A549 (cell line): ENCODE data around the gene BEX4. TPM values are rescaled to one million over a fixed set of nuclear protein-coding genes. Genes with fewer than 3 reads are reported as not detected.

Experiments used
- ATAC-seq, 2 experiments: fragments of 200-7000 bp in 1 of 2; fragments of >200 bp in 1 of 2; cut with Nextera tagmentation in 1 of 2; cut with Tn5 transposase in 1 of 2; 3 replicates each; pipeline versions ENCODE4 v1.8.0 to v1.9.1; 2018 to 2020; ENCODE audit warnings: mild to moderate bottlenecking in 1 of 2, moderate library complexity in 1 of 2
- CTCF ChIA-PET: fragments of 300-600 bp; sonication (Branson Sonifier 250); formaldehyde crosslinking; extraction: SDS; loops from one replicate; lab custom pipeline; 2021; ENCODE audit warnings: antibody characterized with exemption, inconsistent platforms; lab: Yijun Ruan, JAX
- POLR2A ChIA-PET: fragments of 350-600 bp; formaldehyde crosslinking; extraction: SDS; loops from one replicate; lab custom pipeline; 2021; ENCODE audit warnings: antibody characterized with exemption, inconsistent platforms; lab: Yijun Ruan, JAX
- DNase-seq, 2 experiments: peaks; one replicate each; pipeline versions ENCODE4 v3.0.0 to v3.0.0-alpha.2; 2011 to 2016; ENCODE audit warnings: low read depth in 1 of 2, low spot score in 1 of 2
- FAIRE-seq: peaks from 2 replicates; lab custom pipeline; 2011; peaks lifted over from hg19 to GRCh38; lab: Jason Lieb, UNC
- H3K27ac ChIP-seq, 2 experiments: fragments of >200 bp; sonication (Bioruptor Twin); formaldehyde crosslinking; 3 replicates each; pipeline ENCODE4 v1.5.1; 2016 to 2017
- H3K4me1 ChIP-seq: fragments of >200 bp; sonication (Bioruptor Twin); formaldehyde crosslinking; 3 replicates; pipeline ENCODE4 v1.6.1; 2016
- H3K4me2 ChIP-seq: fragments of >200 bp; sonication (Bioruptor Twin); formaldehyde crosslinking; 3 replicates; pipeline ENCODE4 v1.6.1; 2016
- H3K4me3 ChIP-seq: fragments of >200 bp; sonication (Bioruptor Twin); formaldehyde crosslinking; 3 replicates; pipeline ENCODE4 v1.5.1; 2016
- H3K9me3 ChIP-seq: fragments of >200 bp; sonication (Bioruptor Twin); formaldehyde crosslinking; 3 replicates; pipeline ENCODE4 v1.6.1; 2016
- BCL3 ChIP-seq: fragments of >200 bp; sonication (Bioruptor Twin); formaldehyde crosslinking; IDR thresholded peaks from 3 replicates; pipeline ENCODE4 v1.6.1; 2016
- CEBPB ChIP-seq, 2 experiments: fragments of >200 bp in 1 of 2; sonication (Bioruptor Twin) in 1 of 2; formaldehyde crosslinking in 1 of 2; IDR thresholded peaks; 2 replicates each; pipeline ENCODE4 v1.6.1; 2012 to 2016
- EHF ChIP-seq: fragments of 250-450 bp; sonication (Bioruptor Pico); IDR thresholded peaks from 2 replicates; pipeline ENCODE4 v1.5.0; 2020; ENCODE audit warnings: mild to moderate bottlenecking
- ELK1 ChIP-seq: fragments of 150-350 bp; IDR thresholded peaks from 2 replicates; pipeline ENCODE4 v1.6.1; 2014; ENCODE audit warnings: low read depth, mild to moderate bottlenecking, low read length
- FOXS1 ChIP-seq: fragments of 250-450 bp; sonication (Bioruptor Pico); IDR thresholded peaks from 2 replicates; pipeline ENCODE4 v1.5.0; 2020; ENCODE audit warnings: mild to moderate bottlenecking, moderate library complexity
- GATA3 ChIP-seq: IDR thresholded peaks from 2 replicates; pipeline ENCODE4 v1.6.1; 2012; ENCODE audit warnings: borderline replicate concordance
- HDAC2 ChIP-seq: fragments of 200-600 bp; sonication (generic); IDR thresholded peaks from 2 replicates; pipeline ENCODE4 v1.6.1; 2016
- HEYL ChIP-seq: fragments of 250-450 bp; sonication (Bioruptor Pico); IDR thresholded peaks from 2 replicates; pipeline ENCODE4 v1.8.0; 2021; ENCODE audit warnings: mild to moderate bottlenecking, moderate library complexity
- HOXA7 ChIP-seq: fragments of 250-450 bp; sonication (Bioruptor Pico); IDR thresholded peaks from 2 replicates; pipeline ENCODE4 v1.5.0; 2020; ENCODE audit warnings: mild to moderate bottlenecking, moderate library complexity
- JUN ChIP-seq, 2 experiments: fragments of >200 bp; sonication (Bioruptor Twin); formaldehyde crosslinking; IDR thresholded peaks; 2 replicates in 1 of 2; 3 replicates in 1 of 2; pipeline ENCODE4 v1.6.1; 2016 to 2017
- JUNB ChIP-seq: fragments of >200 bp; sonication (Bioruptor Twin); formaldehyde crosslinking; IDR thresholded peaks from 2 replicates; pipeline ENCODE4 v1.6.1; 2016
- KDM1A ChIP-seq: fragments of 200-600 bp; sonication (generic); IDR thresholded peaks from 2 replicates; pipeline ENCODE4 v1.6.1; 2016; ENCODE audit warnings: low read depth, mild to moderate bottlenecking
- MAX ChIP-seq: IDR thresholded peaks from 2 replicates; pipeline ENCODE4 v1.6.1; 2012
- NFE2L2 ChIP-seq: fragments of 150-350 bp; conservative IDR thresholded peaks from 2 replicates; pipeline ENCODE4 v1.6.1; 2014; ENCODE audit warnings: low read length
- PBX3 ChIP-seq: IDR thresholded peaks from 2 replicates; pipeline ENCODE4 v1.6.1; 2012
- RCOR1 ChIP-seq: fragments of 150-350 bp; IDR thresholded peaks from 2 replicates; pipeline ENCODE4 v1.6.1; 2014; ENCODE audit warnings: antibody characterized with exemption, low read length, low read depth
- RFX5 ChIP-seq: fragments of 450-650 bp; IDR thresholded peaks from 2 replicates; pipeline ENCODE4 v1.7.1; 2014; ENCODE audit warnings: antibody characterized with exemption, mild to moderate bottlenecking, moderate library complexity
- SREBF2 ChIP-seq: fragments of 450-650 bp; IDR thresholded peaks from 2 replicates; pipeline ENCODE4 v1.6.1; 2014; ENCODE audit warnings: mild to moderate bottlenecking, moderate library complexity
- ZFP36 ChIP-seq: fragments of 450-650 bp; IDR thresholded peaks from 2 replicates; pipeline ENCODE4 v1.6.1; 2014; ENCODE audit warnings: borderline replicate concordance; ENCODE audit not compliant: partially characterized antibody
- ZNF302 ChIP-seq: fragments of 250-450 bp; sonication (Bioruptor Pico); IDR thresholded peaks from 2 replicates; pipeline ENCODE4 v1.9.0; 2021; ENCODE audit warnings: inconsistent platforms, mild to moderate bottlenecking, moderate library complexity
- WGBS: methylation state at CpG from one replicate; pipeline ENCODE4 v1.1.6; 2017; ENCODE audit errors: missing lambda C conversion rate; 5-methylcytosine and 5-hydroxymethylcytosine counted together
- polyA plus RNA-seq, 4 experiments: library from polyadenylated mRNA; depleted of rRNA in 3 of 4; stranded (reverse); fragments of >200 nt; fragmentation: RNase III in 1 of 4; extraction: RNeasy Plus Mini Kit Qiagen cat#74134 plus additional on column Dnase treatment in 1 of 4; gene quantifications; 2 replicates in 3 of 4; 3 replicates in 1 of 4; pipeline ENCODE4 v1.2.3, GENCODE V29; 2011 to 2017

BEX4 gene
- polyA plus RNA-seq, 2 of the 4 experiments (the other 2 are of a cell fraction) = 0.85 to 2.4 TPM

DNA sequence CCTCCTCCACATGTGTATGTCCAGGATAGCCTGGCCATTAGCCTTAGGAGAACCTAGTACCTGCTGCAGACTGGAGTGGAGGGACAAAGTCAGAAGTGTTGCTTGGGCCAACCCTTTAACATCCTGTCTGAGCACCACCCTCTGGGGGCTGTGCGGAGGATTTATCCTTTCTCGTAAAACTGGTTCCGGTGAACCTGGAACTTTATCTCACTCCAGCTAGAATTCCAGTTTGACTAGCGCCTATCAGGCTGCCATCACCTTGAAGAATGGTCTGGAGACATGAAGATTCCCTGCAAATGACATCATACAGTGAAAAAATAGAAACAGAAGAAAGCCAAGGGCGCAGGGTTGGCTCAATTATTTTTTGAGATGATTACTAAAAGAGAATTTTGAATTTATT is 36.1 kb downstream of the BEX4 start:
- Histone ChIP-seq H3K4me3 (no peak overlapping the region), H3K4me2 (no peak overlapping the region), H3K4me1 (no peaks in the 10 kb centered on the region), H3K27ac (no peak overlapping the region), H3K9me3 (no peaks in the 10 kb centered on the region)
- ChIA-PET POLR2A (no interaction called here), CTCF (interaction anchor here (1.0 kb wide), 1 partner anchor 39 kb away, joined by 5 read pairs; no protein-coding TSS in a partner anchor)
- FAIRE-seq (no peak), DNase-seq (no peak), ATAC-seq (no peak)
- no peak for TF ChIP-seq RCOR1
- TF ChIP-seq JUN (IDR thresholded peaks at IDR 0.05) = no peak
- TF ChIP-seq KDM1A = no peak
- TF ChIP-seq HDAC2 = no peak
- no peak for TF ChIP-seq MAX
- TF ChIP-seq CEBPB (IDR thresholded peaks at IDR 0.05) = no peak
- TF ChIP-seq ZNF302 (CRISPR knock-in tag) = no peak
- 90% methylated on average over 5 of the region's 5 CpGs for WGBS

DNA sequence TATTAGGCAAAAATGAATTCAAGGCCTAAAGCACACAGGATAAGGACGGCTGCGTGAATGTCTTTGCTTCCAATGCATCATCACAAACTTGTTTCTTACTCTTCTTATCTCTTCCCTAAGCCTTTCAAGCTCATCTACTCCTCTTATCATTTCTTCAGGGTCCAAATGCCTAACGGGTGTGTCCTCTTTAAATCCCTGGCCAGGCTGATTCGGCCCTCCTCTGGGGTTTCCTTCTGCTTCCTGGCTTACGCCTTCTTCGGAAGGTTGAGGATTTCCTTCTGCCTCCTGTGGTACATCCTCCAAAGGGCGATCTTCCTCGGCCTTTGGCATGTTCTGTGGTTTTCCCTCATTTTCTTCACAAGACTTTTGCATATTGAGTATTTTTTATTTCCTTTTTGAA is 38.7 kb downstream of the BEX4 start:
- POLR2A ChIA-PET = no interaction called here
- CTCF ChIA-PET = no interaction called here

More for the DNA sequence above, 38.7 kb downstream of the BEX4 start:
- Histone ChIP-seq H3K27ac (peak overlapping the region; percentile 75 to 89; a peak in 4 of 6 replicates), H3K4me2 (peak overlapping the region; percentile 85), H3K4me3 (peak overlapping the region; percentile 78), H3K4me1 (no peaks in the 10 kb centered on the region), H3K9me3 (no peaks in the 10 kb centered on the region)
- no peak for ATAC-seq
- TF ChIP-seq FOXS1 (CRISPR knock-in tag) (no peak), JUNB (no peak), RFX5 (no peak), ELK1 (no peak), GATA3 (no peak), ZNF302 (CRISPR knock-in tag) (no peak), SREBF2 (no peak), EHF (CRISPR knock-in tag) (no peak), BCL3 (no peak), MAX (no peak), ZFP36 (no peak), NFE2L2 (no peak), HOXA7 (CRISPR knock-in tag) (no peak), PBX3 (no peak), HEYL (CRISPR knock-in tag) (no peak)
- WGBS = 83% methylated on average over 8 of the region's 8 CpGs
- no peak for DNase-seq
- no peak for FAIRE-seq
